Testis (tissue), 3 donors: ENCODE data around the gene CRADD. TPM values are rescaled to one million over a fixed set of nuclear protein-coding genes. Genes with fewer than 3 reads are reported as not detected.
A peak's percentile ranks its signal among the peaks of the same experiment; 100 is the strongest.

Experiments
- DNase-seq: peaks from one replicate; pipeline ENCODE4 v3.0.0-alpha.2; 2019
- H3K27ac ChIP-seq, 2 donors: fragments of 200-600 bp; sonication (generic); one replicate each; pipeline ENCODE4 v1.5.1; 2019
- H3K27me3 ChIP-seq: fragments of 200-600 bp; sonication (generic); one replicate; pipeline ENCODE4 v1.5.1; 2019
- H3K36me3 ChIP-seq: fragments of 200-600 bp; sonication (generic); one replicate; pipeline ENCODE4 v1.5.1; 2017; ENCODE audit warnings: low read depth; ENCODE audit errors: missing control alignments
- H3K4me1 ChIP-seq: fragments of 200-600 bp; sonication (generic); one replicate; pipeline ENCODE4 v1.5.1; 2019
- H3K4me3 ChIP-seq, 2 donors: fragments of 200-600 bp; sonication (generic); one replicate each; pipeline ENCODE4 v1.5.1; 2017 to 2019
- H3K9me3 ChIP-seq: fragments of 200-600 bp; sonication (generic); one replicate; pipeline ENCODE4 v1.5.1; 2017
- CTCF ChIP-seq, 3 experiments: fragments of 450-650 bp in 2 of 3; fragments of 200-600 bp in 1 of 3; sonication (generic) in 1 of 3; IDR thresholded peaks; one replicate each; pipeline ENCODE4 v1.5.1; 2016 to 2019; ENCODE audit warnings: antibody characterized with exemption in 3 of 3, mild to moderate bottlenecking in 2 of 3, moderate library complexity in 1 of 3
- POLR2A ChIP-seq: fragments of 450-650 bp; IDR thresholded peaks from one replicate; pipeline ENCODE4 v1.6.1; 2017; ENCODE audit warnings: antibody characterized with exemption, mild to moderate bottlenecking, moderate library complexity
- WGBS, 2 donors: methylation state at CpG; one replicate each; pipeline ENCODE4 v1.1.5; 2018; 5-methylcytosine and 5-hydroxymethylcytosine counted together
- intact Hi-C: fragments of 100-400 bp; cut with DNase I; formaldehyde crosslinking; loops from one replicate; pipeline ENCODE4 v1.15.1; 2023; ENCODE audit warnings: low total_unique reads
- polyA plus RNA-seq: library from polyadenylated mRNA; stranded (reverse); fragments of 350-450 nt; fragmentation: Illumina TruSeq; extraction: RNeasy Lipid Tissue Mini Kit (QIAGEN cat#74804); gene quantifications from one replicate; pipeline ENCODE4 v1.2.3, GENCODE V29; 2014; ENCODE audit warnings: low read depth, low replicate concordance; ENCODE audit not compliant: insufficient read depth
- total RNA-seq, 2 donors: library from RNA; depleted of rRNA; stranded (reverse); fragments of >200 nt; gene quantifications; one replicate each; pipeline ENCODE4 v1.2.3, GENCODE V29; 2016

The CRADD gene
- total and polyA plus RNA-seq, 3 donors from 2014 or later, result 43.2 to 53.0 (median 46.0) TPM

DNA sequence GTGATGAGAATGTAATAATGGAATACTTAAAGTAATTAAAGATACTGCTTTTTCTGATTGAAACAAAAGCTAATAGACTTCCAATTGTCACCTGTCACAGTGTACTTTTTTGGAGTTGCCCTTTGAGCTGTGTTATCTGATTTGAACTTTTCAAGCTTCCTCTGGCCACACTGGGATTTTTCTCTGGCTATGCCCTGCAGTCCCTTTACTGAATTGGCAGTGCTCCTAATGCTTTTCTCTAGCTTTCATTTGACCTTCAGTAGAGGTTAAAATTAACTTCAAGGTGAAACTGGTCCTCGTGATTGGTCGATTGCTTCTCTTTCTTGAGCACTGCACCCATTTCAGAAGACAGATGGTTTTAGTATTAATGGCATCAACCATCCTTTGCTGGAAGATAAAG is 89.2 kb downstream of the CRADD start:
- 58 to 65% methylated on average over 2 of the region's 2 CpGs for WGBS, 2 donors
- Histone ChIP-seq H3K4me1 (peaks cover 8% of the 10 kb centered on the region), H3K27me3 (no peaks in the 10 kb centered on the region), H3K9me3 (no peaks in the 10 kb centered on the region), H3K36me3 (no peaks in the 10 kb centered on the region), H3K4me3 (no peak overlapping the region), H3K27ac (peak overlapping the region in 1 of 2 donors; percentile 15)
- intact Hi-C loops, result no loop called here
- no peak for TF ChIP-seq POLR2A
- DNase-seq, result no peak

DNA sequence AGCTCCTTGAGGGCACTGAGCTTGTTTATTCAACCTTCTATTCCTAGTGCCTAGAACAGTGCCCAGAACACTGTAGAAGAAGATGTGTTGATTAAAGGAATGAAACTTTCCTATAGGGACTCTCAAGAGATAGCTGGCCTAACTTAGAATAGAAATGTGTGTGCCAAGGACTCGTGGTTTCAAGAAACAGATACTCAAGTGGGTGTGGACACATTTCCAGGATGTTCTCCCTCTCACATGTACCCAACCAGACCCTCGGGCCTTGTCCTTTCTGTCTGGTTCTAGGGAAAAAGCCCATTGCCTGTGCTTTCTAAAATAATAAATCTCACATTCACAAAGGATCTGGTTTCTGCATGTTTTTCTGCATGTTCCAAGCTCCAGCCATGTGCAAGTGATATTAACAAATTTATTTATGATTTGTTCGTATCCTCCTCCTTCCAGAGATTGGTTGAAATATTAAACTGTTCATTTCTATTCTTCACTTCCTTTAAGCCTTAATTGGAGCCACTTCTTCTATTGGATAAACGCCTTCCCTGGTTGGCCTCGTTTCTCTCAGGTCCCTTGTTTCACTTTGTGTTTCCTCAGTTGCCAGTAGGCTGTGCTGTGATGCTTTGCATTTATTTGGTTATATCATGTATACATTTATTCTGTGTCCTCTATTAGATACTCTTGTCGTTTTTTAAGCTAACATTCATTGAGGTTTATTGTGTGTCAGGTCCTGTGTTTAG is 89.8 kb downstream of the CRADD start:
- Histone ChIP-seq H3K4me1 (peaks cover 8% of the 10 kb centered on the region), H3K9me3 (no peaks in the 10 kb centered on the region), H3K4me3 (no peak overlapping the region), H3K27me3 (no peaks in the 10 kb centered on the region), H3K27ac (peak overlapping the region in 1 of 2 donors; percentile 15), H3K36me3 (no peaks in the 10 kb centered on the region)
- WGBS, 2 donors, result 19 to 37% methylated on average over 6 of the region's 6 CpGs
- peak; percentile 60 for DNase-seq
- no peak for TF ChIP-seq POLR2A
- peak in 1 of 3 experiments; percentile 50 for TF ChIP-seq CTCF (IDR thresholded peaks at IDR 0.05)
- intact Hi-C loops, result no loop called here

DNA sequence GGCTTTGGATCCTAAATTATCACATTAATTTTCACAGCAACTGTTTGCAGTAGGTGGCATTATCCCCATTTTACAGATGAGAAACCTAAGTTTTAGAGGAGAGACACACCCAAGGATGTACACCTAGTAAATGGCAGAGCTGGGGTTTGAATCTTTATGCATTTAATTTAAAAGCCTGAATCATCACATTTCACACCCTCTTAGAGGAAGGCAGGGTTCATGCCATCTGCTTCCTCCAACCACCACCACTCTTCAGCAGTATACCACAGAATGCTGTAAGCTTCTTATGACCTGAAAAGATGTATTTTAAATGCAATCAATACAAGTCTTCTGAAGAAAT is 90.3 kb downstream of the CRADD start:
- H3K9me3 ChIP-seq, result no peaks in the 10 kb centered on the region
- no peak overlapping the region for H3K4me3 ChIP-seq
- H3K4me1 ChIP-seq, result peaks cover 8% of the 10 kb centered on the region
- no peaks in the 10 kb centered on the region for H3K36me3 ChIP-seq
- TF ChIP-seq POLR2A, result no peak
- no peak for TF ChIP-seq CTCF (IDR thresholded peaks at IDR 0.05)
- H3K27me3 ChIP-seq, result no peaks in the 10 kb centered on the region
- intact Hi-C loops, result no loop called here
- H3K27ac ChIP-seq, result no peak overlapping the region
- no peak for DNase-seq

GRCh38 chr12:93772003-93772700 is 95.0 kb downstream of the CRADD start:
- DNase-seq, result no peak
- 93 to 97% methylated on average over 3 of the region's 3 CpGs for WGBS, 2 donors
- Histone ChIP-seq H3K36me3 (no peaks in the 10 kb centered on the region), H3K4me1 (peaks cover 8% of the 10 kb centered on the region), H3K27me3 (no peaks in the 10 kb centered on the region), H3K4me3 (no peak overlapping the region), H3K27ac (no peak overlapping the region), H3K9me3 (no peaks in the 10 kb centered on the region)
- no peak for TF ChIP-seq POLR2A
- no peak for TF ChIP-seq CTCF (IDR thresholded peaks at IDR 0.05)
- intact Hi-C loops, result no loop called here

DNA sequence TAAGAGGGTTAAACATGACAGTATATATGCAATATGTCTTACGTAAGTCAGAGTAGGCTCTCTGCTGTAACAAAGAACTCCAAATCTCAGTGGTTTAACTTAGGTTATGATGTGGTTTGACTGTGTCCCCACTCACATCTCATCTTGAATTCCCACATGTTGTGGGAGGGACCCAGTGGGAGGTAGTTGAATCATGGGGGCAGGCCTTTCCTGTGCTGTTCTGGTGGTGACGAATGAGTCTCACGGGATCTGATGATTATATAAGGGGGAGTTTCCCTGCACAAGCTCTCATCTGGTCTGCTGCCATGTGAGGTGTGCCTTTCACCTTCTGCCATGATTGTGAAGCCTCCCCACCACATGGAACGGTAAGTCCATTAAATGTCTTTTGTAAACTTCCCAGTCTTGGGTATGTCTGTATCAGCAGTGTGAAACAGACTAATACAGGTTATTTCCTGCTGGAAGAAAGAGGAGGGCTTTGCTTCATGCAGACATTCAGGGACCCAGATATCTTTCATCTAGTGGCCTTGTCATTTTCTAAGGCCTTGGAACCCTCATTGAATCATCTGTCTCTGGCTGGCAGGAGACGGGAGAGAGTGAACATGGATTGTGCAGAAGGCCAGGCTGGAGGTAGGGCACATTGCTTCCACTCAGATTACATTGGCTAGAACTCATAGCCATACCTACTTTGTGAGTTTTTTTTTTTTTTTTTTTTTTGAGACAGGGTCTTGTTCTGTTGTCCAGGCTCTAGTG is 96.1 kb downstream of the CRADD start:
- 49 to 82% methylated on average over 5 of the region's 5 CpGs for WGBS, 2 donors
- Histone ChIP-seq H3K4me1 (peaks cover 18% of the 10 kb centered on the region), H3K4me3 (no peak overlapping the region), H3K36me3 (no peaks in the 10 kb centered on the region), H3K27ac (no peak overlapping the region), H3K27me3 (no peaks in the 10 kb centered on the region), H3K9me3 (no peaks in the 10 kb centered on the region)
- TF ChIP-seq POLR2A, result no peak
- TF ChIP-seq CTCF (IDR thresholded peaks at IDR 0.05), result no peak
- DNase-seq, result no peak
- intact Hi-C loops, result no loop called here
